HG03565 (cell line): Measurements from ENCODE around the gene COPRS.
"Not testable (repeated sequence)": the region's sequence is repeated elsewhere in the genome, so short reads cannot be mapped to it uniquely, and the experiment has no call there.

Experiments used
- ATAC-seq: cut with Tn5 transposase; IDR thresholded peaks from one replicate; pipeline ENCODE4 v1.9.1; 2021; ENCODE audit warnings: mild to moderate bottlenecking, moderate library complexity; ENCODE audit not compliant: unreplicated experiment

Gene COPRS

DNA sequence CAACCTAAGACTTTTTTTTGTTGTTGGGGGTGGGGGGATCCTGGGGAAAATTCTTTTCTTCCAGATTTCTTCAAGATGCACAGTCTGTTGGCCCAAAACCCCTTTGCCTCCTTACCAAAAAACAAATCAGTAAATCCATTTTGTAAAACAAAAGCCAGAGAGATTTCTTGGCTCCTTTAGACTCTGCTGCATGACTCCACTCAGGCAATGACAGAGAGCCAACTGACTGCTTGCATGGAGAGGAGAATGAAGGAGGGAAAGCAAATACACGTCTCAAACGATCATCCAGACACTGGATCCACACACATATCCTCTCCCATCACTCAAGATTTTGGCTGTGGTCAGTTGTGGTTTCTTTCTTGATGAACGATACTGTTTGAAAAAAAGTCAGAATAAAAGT is 13.8 kb downstream of the COPRS start:
- no peak for ATAC-seq

DNA sequence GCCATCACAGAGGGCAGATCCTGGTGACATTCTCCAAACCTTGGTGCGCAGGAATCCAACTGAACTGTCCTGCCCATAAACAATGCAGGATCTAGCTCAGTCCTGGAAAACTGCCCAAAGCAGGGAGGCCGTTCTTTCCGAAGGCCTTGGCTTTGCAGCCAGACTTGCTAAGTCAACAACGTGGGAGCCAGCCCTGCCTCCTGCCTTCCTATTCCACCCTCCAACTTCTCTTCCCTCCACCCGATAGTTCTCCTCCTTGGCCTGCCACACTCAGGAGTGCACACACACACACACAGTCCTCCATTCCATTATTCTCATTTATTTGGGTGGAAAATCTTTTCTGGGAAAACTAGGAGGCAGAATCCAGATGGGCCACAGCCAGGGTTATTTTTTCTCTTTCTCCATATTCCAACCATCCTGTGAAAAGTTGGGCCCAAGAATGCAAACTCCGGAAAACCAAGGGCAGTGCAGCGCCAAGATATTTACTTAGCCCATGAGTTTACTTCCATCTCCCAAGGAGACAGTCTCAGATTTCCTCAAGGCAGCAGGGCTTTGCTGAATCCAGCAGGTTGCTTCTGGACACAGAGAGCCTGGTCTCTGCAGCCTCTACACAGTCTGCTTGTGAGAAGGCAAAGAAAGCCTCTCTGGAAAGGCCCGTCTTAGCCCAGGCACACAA is 15.8 kb downstream of the COPRS start:
- ATAC-seq, result no peak

DNA sequence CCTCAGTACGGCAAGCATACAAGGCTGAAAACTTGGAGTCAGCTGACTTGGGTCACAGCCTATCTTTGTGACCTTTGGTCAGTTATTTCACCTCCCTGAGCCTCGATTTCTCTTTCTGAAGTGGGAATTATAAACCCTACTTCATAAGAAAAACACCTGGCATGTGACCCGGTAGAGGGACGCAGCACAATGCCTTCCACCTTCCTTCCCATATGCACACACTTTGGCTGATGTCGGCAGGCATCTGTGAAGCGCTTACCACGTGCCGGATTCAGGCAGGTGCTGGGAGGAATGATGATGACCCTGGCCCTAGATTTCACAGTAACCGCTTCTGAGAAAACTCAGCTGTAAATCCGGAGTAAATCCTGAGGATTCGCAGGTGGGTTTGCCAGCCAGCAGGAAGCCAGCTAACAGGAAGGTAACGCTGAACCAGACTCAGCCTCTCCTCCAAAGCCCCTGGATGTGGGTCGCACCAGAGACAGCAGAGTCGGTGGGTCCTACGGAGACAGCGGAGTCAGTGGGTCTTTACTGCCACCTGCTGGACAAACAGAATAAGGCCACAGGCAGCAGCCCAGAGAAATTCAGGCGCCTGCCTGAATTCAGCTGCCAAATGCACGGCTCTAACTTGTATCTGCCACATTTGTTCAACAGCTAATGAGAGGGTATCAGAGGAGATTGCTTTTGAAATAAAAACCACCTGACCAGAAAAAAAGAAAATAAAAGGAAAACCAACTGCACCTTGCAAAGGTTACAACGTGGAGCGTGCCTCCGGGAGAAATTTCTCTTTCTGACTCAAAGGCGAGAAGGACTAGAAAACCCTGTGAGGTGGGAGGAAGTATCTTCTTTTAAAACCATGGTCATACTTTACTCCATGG is 16.6 kb downstream of the COPRS start:
- no peak for ATAC-seq

DNA sequence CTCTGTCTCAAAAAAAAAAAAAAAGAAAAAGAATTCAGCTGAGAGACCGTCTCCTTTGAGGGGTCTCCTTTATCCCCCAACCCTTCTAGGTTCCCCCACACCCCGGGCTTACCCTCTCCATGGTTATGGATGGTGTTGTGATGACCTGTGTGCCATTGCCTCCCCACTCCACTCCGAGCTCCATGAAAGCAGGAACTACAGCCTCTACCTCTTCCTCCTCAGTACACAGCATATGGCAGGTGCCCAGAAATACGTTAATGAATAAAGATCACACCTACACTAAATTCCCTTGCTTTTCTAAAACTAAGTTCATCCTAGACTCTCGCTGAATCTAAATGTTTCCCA is 17.2 kb downstream of the COPRS start:
- no peak for ATAC-seq

DNA sequence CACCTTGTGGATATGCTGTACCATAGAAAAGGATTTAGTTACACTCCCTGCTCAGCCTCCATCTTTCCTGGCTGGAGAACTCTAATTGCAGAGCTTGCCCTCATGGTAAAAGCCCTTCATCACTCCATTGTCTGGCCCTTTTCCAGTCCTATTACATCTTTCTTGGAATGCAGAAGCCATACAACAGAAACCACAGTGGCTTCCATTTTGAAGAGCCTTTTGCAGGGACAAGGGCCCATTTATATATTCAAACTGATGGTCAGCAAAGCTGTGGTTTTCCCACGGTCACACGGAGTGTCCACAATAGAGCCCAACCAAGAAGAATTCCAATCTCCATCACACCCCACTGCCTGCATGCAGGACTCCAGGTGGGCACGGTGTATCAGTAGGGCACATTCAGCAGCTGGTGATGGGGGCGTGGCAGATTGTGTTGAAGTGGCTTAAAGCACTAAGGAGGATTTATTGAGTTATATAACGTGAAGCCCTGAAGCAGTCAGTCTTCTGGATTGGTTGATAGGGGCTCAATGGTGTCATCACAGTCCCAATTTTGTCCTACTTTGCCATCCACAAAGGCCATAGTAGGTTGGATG is 20.3 kb downstream of the COPRS start:
- no peak for ATAC-seq

DNA sequence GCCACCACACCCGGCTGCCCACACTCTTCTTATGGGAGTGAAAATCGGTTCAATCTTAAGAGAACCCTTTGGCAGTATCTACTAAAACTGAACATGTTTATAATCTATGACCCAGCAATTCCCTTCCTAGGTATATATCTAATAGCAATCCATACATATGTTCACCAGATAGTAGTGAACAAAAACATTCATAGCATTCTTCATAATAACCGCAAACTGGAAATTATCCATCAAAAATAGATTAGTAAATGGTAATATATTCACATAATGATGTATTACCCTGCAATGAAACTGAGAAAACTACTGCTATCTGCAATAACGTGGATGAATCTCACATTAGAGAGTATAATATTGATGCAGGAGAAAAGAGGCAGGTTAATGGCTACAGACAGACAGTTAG is 23.1 kb downstream of the COPRS start:
- ATAC-seq, result no peak

DNA sequence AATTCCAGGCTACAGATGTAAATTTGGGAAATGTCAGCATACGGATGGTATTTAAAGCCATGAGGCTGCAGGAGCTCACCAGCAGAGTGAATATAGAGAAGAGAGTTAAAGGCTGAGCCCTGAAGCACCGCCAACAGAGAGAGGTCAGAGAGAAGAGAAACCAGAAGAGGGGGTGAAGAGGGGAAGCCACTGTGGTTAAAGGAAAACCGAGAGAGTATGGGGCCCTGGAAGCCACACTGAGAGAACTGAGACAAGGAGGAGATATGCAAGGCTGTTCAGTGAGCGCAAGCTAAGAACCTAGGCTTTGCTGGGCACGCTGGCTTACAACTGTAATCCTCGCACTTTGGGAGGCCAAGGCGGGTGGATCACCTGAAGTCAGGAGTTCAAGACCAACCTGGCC is 24.6 kb downstream of the COPRS start:
- ATAC-seq, result no peak

DNA sequence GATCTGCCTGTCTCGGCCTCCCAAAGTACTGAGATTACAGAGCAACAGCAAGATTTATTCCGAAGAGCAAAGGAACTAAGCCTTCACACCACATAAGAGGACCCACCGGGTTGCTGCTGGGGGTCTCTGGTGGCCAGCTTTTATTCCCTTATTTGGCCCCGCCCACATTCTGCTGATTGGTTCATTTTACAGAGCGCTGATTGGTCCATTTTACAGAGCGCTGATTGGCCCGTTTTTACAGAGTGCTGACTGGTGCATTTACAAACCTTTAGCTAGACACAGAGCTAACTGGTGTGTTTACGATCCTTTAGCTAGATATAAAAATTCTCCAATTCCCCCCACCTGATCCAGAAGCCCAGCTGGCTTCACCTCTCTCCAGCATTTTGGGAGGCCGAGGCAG is 26.3 kb downstream of the COPRS start:
- no peak for ATAC-seq

DNA sequence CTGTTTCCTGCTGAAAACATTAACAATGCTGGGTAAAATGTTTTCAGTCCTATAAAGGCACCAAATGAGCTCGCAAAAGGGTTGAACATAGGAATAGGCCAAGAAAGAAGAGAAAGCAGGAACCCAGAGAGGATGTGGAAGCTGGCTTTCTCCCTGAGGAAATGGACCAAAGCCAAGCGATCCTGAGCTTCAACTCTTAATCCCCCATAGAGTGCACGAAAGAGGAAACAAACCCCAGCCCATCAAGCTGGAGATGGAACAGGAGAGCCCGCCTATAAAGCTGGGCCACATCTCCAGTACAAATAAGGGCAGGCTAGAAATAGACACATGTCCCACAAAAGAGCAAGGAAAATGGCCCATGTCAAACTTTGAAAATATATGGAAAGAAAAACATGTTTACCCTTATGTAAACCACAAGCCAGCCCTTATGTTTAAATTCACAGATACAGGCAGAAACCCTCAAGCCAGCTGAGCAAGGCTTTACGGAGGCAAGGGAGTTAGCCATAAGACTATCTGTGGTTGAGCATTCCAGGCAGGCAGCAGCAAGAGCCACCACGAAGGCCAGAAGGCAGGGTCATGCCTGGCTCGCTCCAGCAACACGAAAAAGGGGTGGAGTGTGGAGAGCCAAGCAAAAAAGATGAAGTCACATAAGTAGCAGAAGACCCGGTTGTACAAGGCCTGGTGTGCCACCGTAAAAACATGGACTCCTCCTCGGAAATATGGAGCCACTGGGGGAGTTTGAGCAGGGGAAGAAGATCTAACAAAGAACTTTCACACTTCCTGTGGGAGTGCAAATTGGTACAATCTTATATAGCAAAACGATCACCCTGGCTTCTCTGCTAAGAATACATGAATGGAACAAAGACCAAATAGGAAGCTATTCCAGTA is 27.8 kb downstream of the COPRS start:
- no peak for ATAC-seq

DNA sequence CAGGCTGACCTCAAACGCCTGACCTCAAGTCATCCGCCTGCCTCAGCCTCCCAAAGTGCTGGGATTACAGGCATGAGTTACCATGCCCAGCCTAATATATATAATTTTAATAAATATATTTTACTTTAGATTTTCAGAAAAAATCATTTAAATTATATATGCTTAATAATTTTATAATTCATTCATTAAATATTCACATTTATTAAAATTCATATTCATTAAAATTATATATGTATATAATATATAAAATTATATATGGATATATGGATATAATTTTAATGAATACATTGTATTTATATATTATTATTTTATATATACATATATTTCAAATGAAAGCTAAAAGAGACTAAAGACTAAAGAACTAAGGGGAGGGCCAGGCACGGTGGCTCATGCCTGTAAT is 29.4 kb downstream of the COPRS start:
- ATAC-seq, result no peak

DNA sequence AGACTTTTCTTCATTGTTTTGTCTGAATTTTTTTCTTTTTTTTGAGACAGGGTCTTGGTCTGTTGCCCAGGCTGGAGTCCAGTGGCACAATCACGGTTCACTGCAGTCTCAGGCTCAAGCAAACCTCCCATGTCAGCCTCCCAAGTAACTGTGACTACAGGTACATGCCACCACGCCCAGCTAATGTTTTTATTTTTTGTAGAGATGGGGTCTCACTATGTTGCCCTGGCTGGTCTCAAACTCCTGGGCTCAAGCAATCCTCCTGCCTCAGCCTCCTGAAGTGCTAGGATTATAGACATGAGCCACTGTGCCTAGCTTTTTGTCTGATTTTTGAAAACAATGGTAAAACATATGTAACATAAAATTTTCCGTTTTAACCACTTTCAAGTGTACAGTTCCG is 30.1 kb downstream of the COPRS start:
- ATAC-seq, result not testable (repeated sequence)

DNA sequence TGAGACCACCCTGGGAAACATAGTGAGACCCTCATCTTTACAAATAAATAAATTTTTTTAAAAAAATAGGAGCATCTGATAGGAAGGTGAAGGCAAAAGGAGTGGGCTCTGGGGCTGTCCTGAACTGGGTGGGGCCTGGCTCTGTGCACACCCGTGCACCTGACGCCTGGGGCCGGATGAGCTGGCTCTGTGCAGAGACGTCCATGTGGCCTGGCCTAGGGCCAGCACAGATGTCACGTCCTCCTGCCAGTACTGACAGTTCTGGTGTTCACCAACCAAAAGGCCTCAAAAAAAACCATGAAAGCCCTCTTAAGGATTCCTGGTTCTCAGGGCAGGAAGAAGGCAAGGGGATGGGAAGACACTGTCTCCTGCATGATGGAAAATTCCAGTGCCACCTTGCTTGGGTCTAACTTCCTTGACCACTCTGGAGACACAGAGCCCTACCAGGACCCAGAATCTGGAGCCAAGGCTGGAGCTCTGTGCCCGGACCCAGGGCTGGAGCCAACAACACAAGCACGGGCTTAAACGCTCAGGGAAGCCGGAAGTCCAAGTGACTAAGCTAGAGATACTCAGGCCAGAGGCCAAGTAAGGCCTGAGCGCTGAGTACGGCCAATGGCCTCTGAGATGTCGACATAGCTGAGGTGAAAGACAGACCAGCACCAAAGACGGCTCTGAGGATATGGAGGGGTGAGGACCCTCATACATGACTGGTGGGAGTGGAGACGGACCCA is 32.9 kb downstream of the COPRS start:
- ATAC-seq, result no peak

DNA sequence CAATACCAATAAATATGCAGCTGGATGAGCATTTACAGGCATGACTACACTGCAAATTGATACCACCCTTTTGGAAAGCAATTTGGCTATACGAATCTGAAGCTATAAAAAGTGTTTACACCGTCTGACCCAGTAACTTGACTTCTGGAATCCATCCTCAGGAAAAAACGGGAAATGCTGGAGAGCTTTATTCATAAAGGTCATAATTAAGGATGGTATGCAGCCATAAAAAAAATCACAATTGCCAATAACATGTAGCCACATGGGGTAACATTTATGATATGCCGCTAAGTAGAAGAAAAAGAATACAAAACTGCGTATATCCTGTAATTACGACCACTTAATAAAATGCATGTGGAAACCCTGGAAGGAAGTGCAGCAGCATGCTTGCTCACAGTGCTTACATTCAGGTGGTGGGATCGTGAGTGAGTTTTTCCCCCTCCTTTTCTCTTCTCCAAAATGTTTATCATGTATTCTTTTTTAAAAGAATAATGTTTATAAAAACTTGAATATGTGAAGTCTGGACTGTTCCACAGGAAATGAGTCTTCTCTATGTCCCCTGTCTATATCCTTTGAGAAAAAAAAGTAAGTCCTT is 34.2 kb downstream of the COPRS start:
- no peak for ATAC-seq

DNA sequence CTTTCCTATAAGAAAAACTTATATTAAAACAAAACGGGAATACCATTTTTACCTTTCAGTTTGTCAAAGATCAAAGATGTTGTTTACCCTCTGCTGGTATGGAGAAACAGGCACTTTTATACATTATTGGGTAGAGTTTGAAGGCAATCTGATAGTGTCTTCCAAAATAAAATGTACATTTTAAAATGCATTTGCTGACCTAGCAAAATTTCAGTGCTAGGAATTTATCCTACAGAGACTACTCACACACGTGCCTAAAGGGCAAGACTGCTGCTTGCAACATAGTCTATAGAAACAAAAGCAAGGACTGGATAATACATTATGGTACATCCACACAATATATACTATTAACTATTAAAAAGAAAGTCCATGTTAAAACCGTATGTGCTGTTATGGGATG is 36.0 kb downstream of the COPRS start:
- no peak for ATAC-seq

DNA sequence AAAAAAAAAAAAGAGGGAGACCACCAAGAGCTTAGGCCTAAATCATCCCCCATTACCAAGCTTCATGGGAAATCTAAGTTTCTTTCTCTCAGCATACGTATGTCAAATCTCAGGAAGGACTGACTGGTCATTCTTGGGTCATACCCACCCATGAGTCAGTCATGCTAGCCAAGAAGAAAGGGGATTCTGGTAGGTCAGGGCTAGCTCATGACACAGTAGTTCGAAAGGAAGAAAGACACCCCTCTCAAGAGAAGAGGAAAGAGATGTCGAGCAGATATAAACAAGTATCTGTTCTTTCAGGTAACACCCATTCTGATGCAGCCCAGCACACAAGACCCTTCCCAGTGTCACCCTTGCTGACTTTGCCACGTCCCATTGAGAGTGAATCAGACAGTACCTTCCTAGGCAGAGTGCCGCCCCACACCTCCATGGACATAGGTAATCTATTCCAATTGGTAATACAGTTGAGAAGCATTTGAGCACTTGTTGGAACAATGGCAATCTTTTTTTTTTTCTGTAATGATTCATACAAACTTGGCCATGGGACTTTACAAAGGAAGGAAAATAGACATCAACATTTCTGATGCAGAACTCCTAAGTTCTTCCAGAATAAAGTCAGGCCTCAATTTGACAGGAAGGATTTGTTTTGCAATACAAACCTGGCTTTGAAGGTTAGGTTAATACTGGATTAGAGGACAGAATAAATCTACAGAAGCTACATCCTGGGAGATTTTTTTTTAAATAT is 38.2 kb downstream of the COPRS start:
- ATAC-seq, result no peak

DNA sequence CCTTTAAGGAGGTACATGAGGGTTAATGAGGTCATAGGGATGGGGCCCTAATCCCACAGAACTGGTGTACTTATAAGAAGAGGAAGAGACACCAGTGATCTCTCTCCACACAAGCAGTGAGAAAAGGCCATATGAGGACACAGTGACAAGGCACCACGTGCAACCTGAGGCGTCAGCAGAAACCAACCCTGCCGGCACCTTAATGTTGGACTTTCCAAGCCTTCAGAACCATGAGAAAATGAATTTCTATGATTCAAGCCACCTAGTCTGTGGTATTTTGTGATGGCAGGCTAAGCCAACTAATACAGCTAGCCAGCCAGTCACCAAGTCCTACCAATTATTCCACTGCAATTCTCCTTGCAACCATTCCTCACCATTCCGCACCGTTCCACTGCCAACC is 39.5 kb downstream of the COPRS start:
- no peak for ATAC-seq

DNA sequence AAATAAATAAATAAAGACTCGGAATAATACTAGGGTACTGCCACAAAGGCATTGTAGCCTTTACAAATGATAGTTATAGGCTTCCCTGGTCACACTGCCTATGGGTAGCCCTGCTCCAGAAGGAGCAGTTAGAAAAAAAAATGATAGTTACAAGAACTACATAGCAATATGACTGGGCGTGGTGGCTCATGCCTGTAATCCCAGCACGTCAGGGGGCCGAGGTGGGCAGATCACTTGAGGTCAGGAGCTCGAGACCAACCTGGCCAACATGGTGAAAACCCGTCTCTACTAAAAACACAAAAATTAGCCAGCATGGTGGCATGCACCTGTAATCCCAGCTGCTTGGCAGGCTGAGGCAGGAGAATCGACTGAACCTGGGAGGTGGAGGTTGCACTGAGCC is 40.2 kb downstream of the COPRS start:
- not testable (repeated sequence) for ATAC-seq

DNA sequence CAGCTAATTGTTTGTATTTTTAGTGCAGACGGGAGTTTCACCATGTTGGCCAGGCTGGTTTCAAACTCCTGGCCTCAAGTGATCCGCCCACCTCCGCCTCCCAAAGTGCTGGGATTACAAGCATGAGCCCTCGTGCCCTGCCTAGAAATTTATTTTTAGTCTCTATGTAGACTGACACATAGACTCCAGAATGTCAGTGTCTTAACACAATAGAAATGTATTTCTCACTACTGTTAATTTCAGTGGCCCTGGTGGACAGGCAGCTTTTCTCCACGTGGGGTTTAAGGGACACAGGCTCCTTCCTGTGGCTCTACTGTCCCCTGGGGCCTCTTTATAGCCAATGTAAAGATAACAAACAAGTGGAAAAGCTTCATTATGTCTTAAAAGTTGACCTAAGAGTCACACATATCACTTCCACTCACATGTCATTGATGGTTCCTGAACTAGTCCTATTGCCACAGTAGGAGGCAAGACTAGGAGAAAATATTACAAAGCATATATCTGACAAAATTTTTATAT is 43.8 kb downstream of the COPRS start:
- ATAC-seq, result no peak

DNA sequence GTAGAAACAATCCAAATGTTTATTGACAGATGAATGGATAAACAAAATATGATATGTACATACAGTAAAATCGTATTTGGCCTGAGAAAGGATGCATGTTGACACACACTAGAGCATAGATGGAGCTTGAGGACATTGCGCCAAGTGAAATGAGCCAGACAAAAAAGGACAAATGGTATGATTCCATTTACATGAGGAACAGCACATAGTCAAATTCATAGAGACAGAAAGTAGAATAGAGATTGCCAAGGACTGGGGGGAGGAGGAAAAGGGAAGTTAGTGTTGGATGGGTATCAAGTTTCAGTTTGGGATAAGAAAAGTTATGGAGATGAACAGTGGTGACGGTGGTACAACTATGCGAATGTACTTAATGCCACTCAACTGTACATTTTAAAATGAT is 47.9 kb downstream of the COPRS start:
- no peak for ATAC-seq
